Measurements from ENCODE around the gene PDE7B.

- TF ChIP-seq CTCF (conservative IDR thresholded peaks at IDR 0.05; ENCODE audit: low read depth, low read length) (no peak), SMC3 (IDR thresholded peaks at IDR 0.05; ENCODE audit: low read depth, low read length) (no peak)
These were observed 253.1 kb downstream of the PDE7B start for GRCh38 chr6:136104556-136104955.
